ENCODE results near the gene DCPS. TPM values are rescaled to one million over a fixed set of nuclear protein-coding genes. Genes with fewer than 3 reads are reported as not detected.

DCPS gene
- total RNA-seq, 3 donors from 2014 or later (not counting 1 experiment from before 2014, with no cell fraction given) = 20.1 to 25.8 (median 23.1) TPM

DNA sequence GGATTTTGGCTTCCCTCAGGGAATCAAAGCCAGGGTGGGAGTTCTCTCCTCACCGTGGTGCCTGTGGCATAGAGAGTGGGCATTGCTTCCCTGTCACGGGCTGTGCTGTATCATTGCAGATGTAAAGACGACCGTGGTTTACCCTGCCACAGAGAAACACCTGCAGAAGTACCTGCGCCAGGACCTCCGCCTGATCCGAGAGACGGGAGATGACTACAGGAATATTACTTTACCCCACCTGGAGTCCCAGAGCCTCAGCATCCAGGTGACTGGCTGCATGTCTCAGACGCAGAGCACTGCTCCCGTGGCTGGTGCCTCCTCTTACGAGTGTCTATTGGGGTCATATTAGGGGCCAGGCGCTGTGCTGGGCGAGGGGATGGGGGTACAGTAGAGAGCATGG is 27.4 kb downstream of the DCPS start:
- H3K4me3 Mint-ChIP-seq = peak overlapping the region; percentile 80
- no peaks in the 10 kb centered on the region for H3K9me3 ChIP-seq (ENCODE audit: control insufficient read depth, insufficient read depth, low read length)
- H3K9me3 Mint-ChIP-seq = no peaks in the 10 kb centered on the region
- ATAC-seq (no peak), DNase-seq (no peak)
- H3K36me3 Mint-ChIP-seq = no peaks in the 10 kb centered on the region
- WGBS (ENCODE audit: insufficient coverage) = 96% methylated on average over 13 of the region's 13 CpGs
- peaks cover 2% of the 10 kb centered on the region for H3K36me3 ChIP-seq (ENCODE audit: control insufficient read depth, insufficient read depth, low read length)
- peak overlapping the region; percentile 88 to 97 for H3K27ac Mint-ChIP-seq
- no peaks in the 10 kb centered on the region for H3K27me3 Mint-ChIP-seq (ENCODE audit: low read depth in 2 of 2)
- H3K4me1 Mint-ChIP-seq = peaks cover 79 to 80% of the 10 kb centered on the region in 2 donors
- H3K27ac ChIP-seq (ENCODE audit: low read length) = peak overlapping the region; percentile 85
- intact Hi-C loops (cut with micrococcal nuclease) = loop anchor here (5.0 kb wide), 1 partner anchor 819 kb away; no protein-coding TSS in a partner anchor
- TF ChIP-seq, protein P1, sequence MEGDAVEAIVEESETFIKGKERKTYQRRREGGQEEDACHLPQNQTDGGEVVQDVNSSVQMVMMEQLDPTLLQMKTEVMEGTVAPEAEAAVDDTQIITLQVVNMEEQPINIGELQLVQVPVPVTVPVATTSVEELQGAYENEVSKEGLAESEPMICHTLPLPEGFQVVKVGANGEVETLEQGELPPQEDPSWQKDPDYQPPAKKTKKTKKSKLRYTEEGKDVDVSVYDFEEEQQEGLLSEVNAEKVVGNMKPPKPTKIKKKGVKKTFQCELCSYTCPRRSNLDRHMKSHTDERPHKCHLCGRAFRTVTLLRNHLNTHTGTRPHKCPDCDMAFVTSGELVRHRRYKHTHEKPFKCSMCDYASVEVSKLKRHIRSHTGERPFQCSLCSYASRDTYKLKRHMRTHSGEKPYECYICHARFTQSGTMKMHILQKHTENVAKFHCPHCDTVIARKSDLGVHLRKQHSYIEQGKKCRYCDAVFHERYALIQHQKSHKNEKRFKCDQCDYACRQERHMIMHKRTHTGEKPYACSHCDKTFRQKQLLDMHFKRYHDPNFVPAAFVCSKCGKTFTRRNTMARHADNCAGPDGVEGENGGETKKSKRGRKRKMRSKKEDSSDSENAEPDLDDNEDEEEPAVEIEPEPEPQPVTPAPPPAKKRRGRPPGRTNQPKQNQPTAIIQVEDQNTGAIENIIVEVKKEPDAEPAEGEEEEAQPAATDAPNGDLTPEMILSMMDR (IDR thresholded peaks at IDR 0.05) = no peak
- H3K27me3 ChIP-seq (ENCODE audit: control insufficient read depth, insufficient read depth, low read length) = no peaks in the 10 kb centered on the region
- H3K4me3 ChIP-seq (ENCODE audit: low read length) = no peak overlapping the region
- H3K4me1 ChIP-seq (ENCODE audit: control insufficient read depth, insufficient read depth, low read length) = peaks cover 80% of the 10 kb centered on the region

- DNase-seq (peak; percentile 65), ATAC-seq (peak; percentile 69 to 90 (median 80))
- Histone ChIP-seq H3K27ac (ENCODE audit: low read length) (peak overlapping the region; percentile 85), H3K9me3 (ENCODE audit: control insufficient read depth, insufficient read depth, low read length) (no peaks in the 10 kb centered on the region), H3K4me1 (ENCODE audit: control insufficient read depth, insufficient read depth, low read length) (peaks cover 90% of the 10 kb centered on the region), H3K36me3 (ENCODE audit: control insufficient read depth, insufficient read depth, low read length) (peaks cover 2% of the 10 kb centered on the region), H3K27me3 (ENCODE audit: control insufficient read depth, insufficient read depth, low read length) (no peaks in the 10 kb centered on the region), H3K4me3 (ENCODE audit: low read length) (no peak overlapping the region)
- H3K36me3 Mint-ChIP-seq = no peaks in the 10 kb centered on the region
- H3K9me3 Mint-ChIP-seq = no peaks in the 10 kb centered on the region
- peaks cover 84% of the 10 kb centered on the region in 2 donors for H3K4me1 Mint-ChIP-seq
- peak overlapping the region; percentile 80 for H3K4me3 Mint-ChIP-seq
- TF ChIP-seq, protein P1 (IDR thresholded peaks at IDR 0.05) = no peak
- H3K27ac Mint-ChIP-seq = peak overlapping the region; percentile 88 to 97
- H3K27me3 Mint-ChIP-seq (ENCODE audit: low read depth in 2 of 2) = no peaks in the 10 kb centered on the region
- WGBS (ENCODE audit: insufficient coverage) = 58% methylated on average over 4 of the region's 5 CpGs
- intact Hi-C loops (cut with micrococcal nuclease) = loop anchor here (5.0 kb wide), 1 partner anchor 820 kb away; no protein-coding TSS in a partner anchor
These were observed 28.4 kb downstream of the DCPS start for GRCh38 chr11:126332221-126332711.

DNA sequence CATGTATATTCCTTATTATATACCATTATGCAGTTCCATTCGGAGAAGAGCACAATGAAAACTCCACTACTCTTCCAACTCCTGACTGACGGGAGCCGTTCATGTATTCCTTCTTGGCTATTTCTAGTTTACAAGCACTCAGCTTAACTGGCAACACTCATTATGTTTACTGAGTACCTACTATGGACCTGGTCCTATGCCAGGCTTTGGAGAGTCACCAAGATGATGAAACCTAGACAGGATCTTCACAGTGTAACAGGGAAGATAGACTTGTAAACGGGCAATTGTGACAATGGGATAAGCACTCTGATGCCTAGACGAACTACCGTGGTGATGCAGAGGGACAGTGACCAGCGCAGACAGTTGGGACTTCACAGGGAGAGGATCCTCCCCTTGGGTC is 29.3 kb downstream of the DCPS start:
- H3K27me3 ChIP-seq (ENCODE audit: control insufficient read depth, insufficient read depth, low read length) = no peaks in the 10 kb centered on the region
- Mint-ChIP-seq H3K9me3 (no peaks in the 10 kb centered on the region), H3K4me1 (peaks cover 75 to 82% of the 10 kb centered on the region in 2 donors), H3K4me3 (peak overlapping the region; percentile 80), H3K27me3 (ENCODE audit: low read depth in 2 of 2) (no peaks in the 10 kb centered on the region), H3K36me3 (no peaks in the 10 kb centered on the region), H3K27ac (peak overlapping the region; percentile 88 to 97)
- H3K27ac ChIP-seq (ENCODE audit: low read length) = no peak overlapping the region
- no peak for ATAC-seq
- TF ChIP-seq, protein P1 (IDR thresholded peaks at IDR 0.05) = no peak
- intact Hi-C loops (cut with micrococcal nuclease) = loop anchor here (5.0 kb wide), 1 partner anchor 821 kb away; no protein-coding TSS in a partner anchor
- WGBS (ENCODE audit: insufficient coverage) = 97% methylated on average over 7 of the region's 7 CpGs
- peaks cover 89% of the 10 kb centered on the region for H3K4me1 ChIP-seq (ENCODE audit: control insufficient read depth, insufficient read depth, low read length)
- H3K9me3 ChIP-seq (ENCODE audit: control insufficient read depth, insufficient read depth, low read length) = no peaks in the 10 kb centered on the region
- DNase-seq = no peak
- H3K4me3 ChIP-seq (ENCODE audit: low read length) = no peak overlapping the region
- H3K36me3 ChIP-seq (ENCODE audit: control insufficient read depth, insufficient read depth, low read length) = peaks cover 3% of the 10 kb centered on the region
